A549 (cell line): ENCODE data around the gene SLIT3. TPM values are rescaled to one million over a fixed set of nuclear protein-coding genes. Genes with fewer than 3 reads are reported as not detected.

Experiments used
- ATAC-seq, 2 experiments: fragments of 200-7000 bp in 1 of 2; fragments of >200 bp in 1 of 2; cut with Nextera tagmentation in 1 of 2; cut with Tn5 transposase in 1 of 2; 3 replicates each; pipeline versions ENCODE4 v1.8.0 to v1.9.1; 2018 to 2020; ENCODE audit warnings: mild to moderate bottlenecking in 1 of 2, moderate library complexity in 1 of 2
- CTCF ChIA-PET: fragments of 300-600 bp; sonication (Branson Sonifier 250); formaldehyde crosslinking; extraction: SDS; loops from one replicate; lab custom pipeline; 2021; ENCODE audit warnings: antibody characterized with exemption, inconsistent platforms; lab: Yijun Ruan, JAX
- POLR2A ChIA-PET: fragments of 350-600 bp; formaldehyde crosslinking; extraction: SDS; loops from one replicate; lab custom pipeline; 2021; ENCODE audit warnings: antibody characterized with exemption, inconsistent platforms; lab: Yijun Ruan, JAX
- DNase-seq, 2 experiments: peaks; one replicate each; pipeline versions ENCODE4 v3.0.0 to v3.0.0-alpha.2; 2011 to 2016; ENCODE audit warnings: low read depth in 1 of 2, low spot score in 1 of 2
- FAIRE-seq: peaks from 2 replicates; lab custom pipeline; 2011; peaks lifted over from hg19 to GRCh38; lab: Jason Lieb, UNC
- H3K27ac ChIP-seq, 2 experiments: fragments of >200 bp; sonication (Bioruptor Twin); formaldehyde crosslinking; 3 replicates each; pipeline ENCODE4 v1.5.1; 2016 to 2017
- H3K4me1 ChIP-seq: fragments of >200 bp; sonication (Bioruptor Twin); formaldehyde crosslinking; 3 replicates; pipeline ENCODE4 v1.6.1; 2016
- H3K4me2 ChIP-seq: fragments of >200 bp; sonication (Bioruptor Twin); formaldehyde crosslinking; 3 replicates; pipeline ENCODE4 v1.6.1; 2016
- H3K4me3 ChIP-seq: fragments of >200 bp; sonication (Bioruptor Twin); formaldehyde crosslinking; 3 replicates; pipeline ENCODE4 v1.5.1; 2016
- H3K9me3 ChIP-seq: fragments of >200 bp; sonication (Bioruptor Twin); formaldehyde crosslinking; 3 replicates; pipeline ENCODE4 v1.6.1; 2016
- CEBPB ChIP-seq, 2 experiments: fragments of >200 bp in 1 of 2; sonication (Bioruptor Twin) in 1 of 2; formaldehyde crosslinking in 1 of 2; IDR thresholded peaks; 2 replicates each; pipeline ENCODE4 v1.6.1; 2012 to 2016
- EP300 ChIP-seq, 2 experiments: fragments of >200 bp; sonication (Bioruptor Twin); formaldehyde crosslinking; IDR thresholded peaks; 2 replicates in 1 of 2; 3 replicates in 1 of 2; pipeline ENCODE4 v1.6.1; 2016 to 2017
- ESRRA ChIP-seq: fragments of 150-350 bp; IDR thresholded peaks from 2 replicates; pipeline ENCODE4 v1.6.1; 2014; ENCODE audit warnings: mild to moderate bottlenecking, low read length, borderline replicate concordance
- FOSB ChIP-seq: fragments of 250-450 bp; sonication (Bioruptor Pico); IDR thresholded peaks from 2 replicates; pipeline ENCODE4 v1.5.0; 2020; ENCODE audit warnings: mild to moderate bottlenecking, moderate library complexity
- HEYL ChIP-seq: fragments of 250-450 bp; sonication (Bioruptor Pico); IDR thresholded peaks from 2 replicates; pipeline ENCODE4 v1.8.0; 2021; ENCODE audit warnings: mild to moderate bottlenecking, moderate library complexity
- HOXB13 ChIP-seq: fragments of 250-450 bp; sonication (Bioruptor Pico); IDR thresholded peaks from 2 replicates; pipeline ENCODE4 v1.5.0; 2020; ENCODE audit warnings: low read depth, mild to moderate bottlenecking, moderate library complexity
- KDM5A ChIP-seq: fragments of 200-600 bp; sonication (generic); IDR thresholded peaks from 2 replicates; pipeline ENCODE4 v1.6.1; 2016; ENCODE audit warnings: antibody characterized with exemption, mild to moderate bottlenecking
- MAFK ChIP-seq: fragments of 450-650 bp; IDR thresholded peaks from 2 replicates; pipeline ENCODE4 v1.6.1; 2014; ENCODE audit not compliant: partially characterized antibody
- MAZ ChIP-seq: fragments of 150-350 bp; IDR thresholded peaks from 2 replicates; pipeline ENCODE4 v1.6.1; 2014; ENCODE audit warnings: antibody characterized with exemption, low read depth, low read length, borderline replicate concordance
- MYC ChIP-seq: IDR thresholded peaks from 2 replicates; pipeline ENCODE4 v1.6.1; 2012; ENCODE audit warnings: mild to moderate bottlenecking, inconsistent platforms, low read length, improper control_type of control experiment, borderline replicate concordance
- NPAS2 ChIP-seq: fragments of 250-450 bp; sonication (Bioruptor Pico); IDR thresholded peaks from 2 replicates; pipeline ENCODE4 v1.8.0; 2022; ENCODE audit warnings: mild to moderate bottlenecking, moderate library complexity, borderline replicate concordance
- RAD21 ChIP-seq, 2 experiments: fragments of >200 bp in 1 of 2; sonication (Bioruptor Twin) in 1 of 2; formaldehyde crosslinking in 1 of 2; IDR thresholded peaks in 1 of 2; conservative IDR thresholded peaks in 1 of 2; 2 replicates in 1 of 2; 3 replicates in 1 of 2; pipeline ENCODE4 v1.6.1; 2012 to 2018; ENCODE audit warnings: inconsistent platforms in 1 of 2
- REST ChIP-seq: fragments of 200-600 bp; sonication (generic); IDR thresholded peaks from 2 replicates; pipeline ENCODE4 v1.6.1; 2016; ENCODE audit warnings: antibody characterized with exemption, mild to moderate bottlenecking, moderate library complexity
- SMC3 ChIP-seq: fragments of >200 bp; sonication (Bioruptor Twin); formaldehyde crosslinking; IDR thresholded peaks from 3 replicates; pipeline ENCODE4 v1.6.1; 2018; ENCODE audit warnings: inconsistent platforms
- ZC3H11A ChIP-seq: fragments of 450-650 bp; IDR thresholded peaks from 2 replicates; pipeline ENCODE4 v1.6.1; 2014; ENCODE audit warnings: antibody characterized with exemption, mild to moderate bottlenecking
- ZFP36 ChIP-seq: fragments of 450-650 bp; IDR thresholded peaks from 2 replicates; pipeline ENCODE4 v1.6.1; 2014; ENCODE audit warnings: borderline replicate concordance; ENCODE audit not compliant: partially characterized antibody
- WGBS: methylation state at CpG from one replicate; pipeline ENCODE4 v1.1.6; 2017; ENCODE audit errors: missing lambda C conversion rate; 5-methylcytosine and 5-hydroxymethylcytosine counted together
- polyA plus RNA-seq, 4 experiments: library from polyadenylated mRNA; depleted of rRNA in 3 of 4; stranded (reverse); fragments of >200 nt; fragmentation: RNase III in 1 of 4; extraction: RNeasy Plus Mini Kit Qiagen cat#74134 plus additional on column Dnase treatment in 1 of 4; gene quantifications; 2 replicates in 3 of 4; 3 replicates in 1 of 4; pipeline ENCODE4 v1.2.3, GENCODE V29; 2011 to 2017
- TF ChIP-seq, protein P1 (sequence below): fragments of >200 bp; sonication (Bioruptor Twin); formaldehyde crosslinking; IDR thresholded peaks from 3 replicates; pipeline ENCODE4 v1.5.1; 2016
- TF ChIP-seq, protein P2 (sequence below): fragments of 150-350 bp; IDR thresholded peaks from 2 replicates; pipeline ENCODE4 v1.6.1; 2014; ENCODE audit warnings: low read depth, mild to moderate bottlenecking, low read length
- TF ChIP-seq, protein P3 (sequence below): fragments of 450-650 bp; IDR thresholded peaks from 2 replicates; pipeline ENCODE4 v1.6.1; 2014; ENCODE audit warnings: antibody characterized with exemption
- TF ChIP-seq, protein P4 (sequence below): fragments of >200 bp; sonication (Bioruptor Twin); formaldehyde crosslinking; IDR thresholded peaks from 2 replicates; pipeline ENCODE4 v1.6.1; 2016

SLIT3 gene
- polyA plus RNA-seq, 2 of the 4 experiments (the other 2 are of a cell fraction), result 12.7 to 22.9 TPM

DNA sequence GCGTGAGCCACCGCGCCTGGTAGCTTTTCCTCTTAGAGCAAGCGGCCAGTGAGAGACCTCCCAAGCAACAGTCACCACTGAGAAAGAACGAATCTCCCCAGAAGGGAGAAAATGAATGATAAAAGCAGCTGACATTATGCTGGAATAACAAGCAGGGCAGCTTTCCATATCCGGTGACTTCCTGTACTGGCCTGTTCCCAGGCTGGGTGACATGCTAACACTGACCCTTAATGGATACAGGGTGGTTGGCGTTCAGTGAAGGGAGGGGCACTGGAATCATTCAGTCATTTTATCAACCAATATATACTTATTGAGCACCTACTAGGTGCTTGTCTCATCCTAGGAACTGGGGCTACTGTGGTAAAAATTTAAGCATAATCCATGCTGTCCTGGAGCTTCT is 364.4 kb downstream of the SLIT3 start:
- Histone ChIP-seq H3K27ac (no peak overlapping the region), H3K4me2 (no peak overlapping the region), H3K9me3 (no peaks in the 10 kb centered on the region), H3K4me3 (no peak overlapping the region), H3K4me1 (peaks cover 4% of the 10 kb centered on the region; the same call in 1 of the 3 replicates)
- ChIA-PET POLR2A (no interaction called here), CTCF (interaction anchor here (0.7 to 3.4 kb wide), 7 partner anchors 10 to 645 kb away, joined by 3 to 20 read pairs (median 3); no protein-coding TSS in a partner anchor)
- 93% methylated on average over 7 of the region's 7 CpGs for WGBS
- no peak for TF ChIP-seq ESRRA
- TF ChIP-seq EP300 (IDR thresholded peaks at IDR 0.05), result no peak
- TF ChIP-seq MAZ, result no peak
- DNase-seq (no peak), FAIRE-seq (no peak), ATAC-seq (no peak)

- peaks cover 5% of the 10 kb centered on the region; the same call in 1 of the 3 replicates for H3K4me1 ChIP-seq
- no peak overlapping the region for H3K4me2 ChIP-seq
- ATAC-seq, result no peak
- CTCF ChIA-PET, result interaction anchor here (0.7 to 3.4 kb wide), 6 partner anchors 12 to 68 kb away, joined by 3 to 20 read pairs (median 3); no protein-coding TSS in a partner anchor
- H3K27ac ChIP-seq, result no peak overlapping the region
- no peak for DNase-seq
- no peak for TF ChIP-seq MAFK
- TF ChIP-seq ZFP36, result peak; percentile 77
- H3K9me3 ChIP-seq, result no peaks in the 10 kb centered on the region
- FAIRE-seq, result no peak
- POLR2A ChIA-PET, result no interaction called here
- no peak overlapping the region for H3K4me3 ChIP-seq
- 98% methylated on average over 2 of the region's 2 CpGs for WGBS
Observed at GRCh38 chr5:168935183-168935582, 365.8 kb downstream of the SLIT3 start.

DNA sequence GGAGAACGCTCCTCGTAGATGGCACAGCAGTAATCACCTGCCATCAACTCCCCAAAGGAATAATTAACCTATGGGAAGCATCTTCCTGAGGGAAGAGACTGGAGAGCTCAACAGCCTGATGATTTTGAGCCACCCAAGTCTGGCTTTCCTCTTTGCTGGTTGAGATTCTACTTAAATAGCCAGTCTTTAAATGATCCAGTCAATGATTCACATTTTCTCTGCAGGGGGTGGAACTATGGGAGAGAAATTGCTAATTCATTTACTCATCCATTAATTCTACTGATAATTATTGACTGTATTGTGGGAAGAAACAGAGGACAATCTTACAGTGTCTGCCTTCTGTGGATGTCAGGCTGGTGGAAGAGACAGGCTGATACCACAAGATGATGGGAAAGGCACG is 366.8 kb downstream of the SLIT3 start:
- ATAC-seq, result no peak
- TF ChIP-seq HEYL (CRISPR knock-in tag) (no peak), FOSB (CRISPR knock-in tag) (no peak)
- TF ChIP-seq, protein P1, sequence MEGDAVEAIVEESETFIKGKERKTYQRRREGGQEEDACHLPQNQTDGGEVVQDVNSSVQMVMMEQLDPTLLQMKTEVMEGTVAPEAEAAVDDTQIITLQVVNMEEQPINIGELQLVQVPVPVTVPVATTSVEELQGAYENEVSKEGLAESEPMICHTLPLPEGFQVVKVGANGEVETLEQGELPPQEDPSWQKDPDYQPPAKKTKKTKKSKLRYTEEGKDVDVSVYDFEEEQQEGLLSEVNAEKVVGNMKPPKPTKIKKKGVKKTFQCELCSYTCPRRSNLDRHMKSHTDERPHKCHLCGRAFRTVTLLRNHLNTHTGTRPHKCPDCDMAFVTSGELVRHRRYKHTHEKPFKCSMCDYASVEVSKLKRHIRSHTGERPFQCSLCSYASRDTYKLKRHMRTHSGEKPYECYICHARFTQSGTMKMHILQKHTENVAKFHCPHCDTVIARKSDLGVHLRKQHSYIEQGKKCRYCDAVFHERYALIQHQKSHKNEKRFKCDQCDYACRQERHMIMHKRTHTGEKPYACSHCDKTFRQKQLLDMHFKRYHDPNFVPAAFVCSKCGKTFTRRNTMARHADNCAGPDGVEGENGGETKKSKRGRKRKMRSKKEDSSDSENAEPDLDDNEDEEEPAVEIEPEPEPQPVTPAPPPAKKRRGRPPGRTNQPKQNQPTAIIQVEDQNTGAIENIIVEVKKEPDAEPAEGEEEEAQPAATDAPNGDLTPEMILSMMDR, result no peak
- no peak for FAIRE-seq
- Histone ChIP-seq H3K4me1 (peaks cover 5% of the 10 kb centered on the region; the same call in 1 of the 3 replicates), H3K27ac (no peak overlapping the region), H3K4me3 (no peak overlapping the region), H3K4me2 (no peak overlapping the region), H3K9me3 (no peaks in the 10 kb centered on the region)
- 92% methylated on average over 3 of the region's 3 CpGs for WGBS
- POLR2A ChIA-PET, result no interaction called here
- CTCF ChIA-PET, result interaction anchor here (0.7 to 1.3 kb wide), 4 partner anchors 8 to 69 kb away, joined by 3 to 4 read pairs (median 3); no protein-coding TSS in a partner anchor
- no peak for DNase-seq

GRCh38 chr5:168932400-168933189 is 368.3 kb downstream of the SLIT3 start:
- no peak overlapping the region for H3K27ac ChIP-seq
- ChIA-PET CTCF (interaction anchor here (0.5 to 1.3 kb wide), 2 partner anchors 14 to 501 kb away, joined by 3 to 5 read pairs; no protein-coding TSS in a partner anchor), POLR2A (no interaction called here)
- no peak overlapping the region for H3K4me2 ChIP-seq
- ATAC-seq, result no peak
- 91% methylated on average over 10 of the region's 10 CpGs for WGBS
- no peak for FAIRE-seq
- H3K4me1 ChIP-seq, result peaks cover 5% of the 10 kb centered on the region; the same call in 1 of the 3 replicates
- no peak for DNase-seq
- H3K9me3 ChIP-seq, result no peaks in the 10 kb centered on the region
- H3K4me3 ChIP-seq, result no peak overlapping the region
- TF ChIP-seq MYC, result no peak
- TF ChIP-seq RAD21 (conservative IDR thresholded peaks at IDR 0.05 in 1 of 2, IDR thresholded peaks at IDR 0.05 in 1 of 2), result no peak
- TF ChIP-seq CEBPB (IDR thresholded peaks at IDR 0.05), result no peak
- TF ChIP-seq ZC3H11A, result no peak
- TF ChIP-seq, protein P2, sequence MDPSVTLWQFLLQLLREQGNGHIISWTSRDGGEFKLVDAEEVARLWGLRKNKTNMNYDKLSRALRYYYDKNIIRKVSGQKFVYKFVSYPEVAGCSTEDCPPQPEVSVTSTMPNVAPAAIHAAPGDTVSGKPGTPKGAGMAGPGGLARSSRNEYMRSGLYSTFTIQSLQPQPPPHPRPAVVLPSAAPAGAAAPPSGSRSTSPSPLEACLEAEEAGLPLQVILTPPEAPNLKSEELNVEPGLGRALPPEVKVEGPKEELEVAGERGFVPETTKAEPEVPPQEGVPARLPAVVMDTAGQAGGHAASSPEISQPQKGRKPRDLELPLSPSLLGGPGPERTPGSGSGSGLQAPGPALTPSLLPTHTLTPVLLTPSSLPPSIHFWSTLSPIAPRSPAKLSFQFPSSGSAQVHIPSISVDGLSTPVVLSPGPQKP, result no peak
- TF ChIP-seq KDM5A, result no peak
- no peak for TF ChIP-seq REST
- TF ChIP-seq SMC3, result no peak
- no peak for TF ChIP-seq HOXB13 (CRISPR knock-in tag)
- TF ChIP-seq NPAS2 (CRISPR knock-in tag), result no peak
- TF ChIP-seq, protein P3, sequence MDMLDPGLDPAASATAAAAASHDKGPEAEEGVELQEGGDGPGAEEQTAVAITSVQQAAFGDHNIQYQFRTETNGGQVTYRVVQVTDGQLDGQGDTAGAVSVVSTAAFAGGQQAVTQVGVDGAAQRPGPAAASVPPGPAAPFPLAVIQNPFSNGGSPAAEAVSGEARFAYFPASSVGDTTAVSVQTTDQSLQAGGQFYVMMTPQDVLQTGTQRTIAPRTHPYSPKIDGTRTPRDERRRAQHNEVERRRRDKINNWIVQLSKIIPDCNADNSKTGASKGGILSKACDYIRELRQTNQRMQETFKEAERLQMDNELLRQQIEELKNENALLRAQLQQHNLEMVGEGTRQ, result no peak
- TF ChIP-seq, protein P4, sequence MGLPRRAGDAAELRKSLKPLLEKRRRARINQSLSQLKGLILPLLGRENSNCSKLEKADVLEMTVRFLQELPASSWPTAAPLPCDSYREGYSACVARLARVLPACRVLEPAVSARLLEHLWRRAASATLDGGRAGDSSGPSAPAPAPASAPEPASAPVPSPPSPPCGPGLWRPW, result no peak
